ENCODE measurements around the gene EPHA1.

EPHA1 gene

DNA sequence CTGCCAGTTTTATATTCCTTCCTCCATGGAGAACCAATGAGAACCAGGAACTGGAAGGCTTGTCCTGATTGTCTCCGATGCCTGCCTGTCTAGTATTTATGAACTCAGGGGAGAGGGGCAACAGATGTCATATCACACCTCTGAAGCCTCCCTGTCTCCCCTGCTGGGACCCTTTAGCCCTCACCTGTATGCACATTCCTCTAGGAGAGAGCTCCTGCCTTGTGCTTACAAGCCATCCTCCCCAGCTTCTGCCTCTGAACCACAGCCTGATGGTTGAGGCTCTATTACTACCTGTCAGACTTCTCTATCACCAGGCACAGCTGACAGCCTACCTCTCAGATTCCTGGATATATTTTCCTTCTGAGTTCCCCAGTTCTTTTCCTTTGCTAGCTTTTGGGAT is 40.3 kb downstream of the EPHA1 start:
- DNase-seq, result no peak

DNA sequence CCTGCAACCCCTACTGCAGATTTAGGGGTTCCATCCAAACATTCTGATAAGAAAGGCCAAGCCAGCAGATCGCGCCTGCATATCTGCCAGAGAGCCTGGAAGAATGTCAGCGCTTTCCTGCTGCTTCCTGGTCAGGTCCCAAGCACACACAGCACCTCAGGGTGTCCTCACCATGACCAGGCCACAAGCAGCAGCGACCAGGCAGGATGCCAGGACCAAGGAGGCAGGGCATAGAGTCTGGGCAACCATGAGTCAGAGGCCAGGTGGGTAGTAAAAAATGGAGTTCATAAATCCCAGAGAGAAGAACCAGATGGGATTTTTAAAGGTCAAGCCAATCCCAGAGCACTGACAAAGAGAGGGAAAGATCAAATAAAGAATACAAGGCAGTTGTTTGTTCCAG is 40.7 kb downstream of the EPHA1 start:
- no peak for DNase-seq

GRCh38 chr7:143363016-143363937 is 45.4 kb downstream of the EPHA1 start:
- no peak for DNase-seq

DNA sequence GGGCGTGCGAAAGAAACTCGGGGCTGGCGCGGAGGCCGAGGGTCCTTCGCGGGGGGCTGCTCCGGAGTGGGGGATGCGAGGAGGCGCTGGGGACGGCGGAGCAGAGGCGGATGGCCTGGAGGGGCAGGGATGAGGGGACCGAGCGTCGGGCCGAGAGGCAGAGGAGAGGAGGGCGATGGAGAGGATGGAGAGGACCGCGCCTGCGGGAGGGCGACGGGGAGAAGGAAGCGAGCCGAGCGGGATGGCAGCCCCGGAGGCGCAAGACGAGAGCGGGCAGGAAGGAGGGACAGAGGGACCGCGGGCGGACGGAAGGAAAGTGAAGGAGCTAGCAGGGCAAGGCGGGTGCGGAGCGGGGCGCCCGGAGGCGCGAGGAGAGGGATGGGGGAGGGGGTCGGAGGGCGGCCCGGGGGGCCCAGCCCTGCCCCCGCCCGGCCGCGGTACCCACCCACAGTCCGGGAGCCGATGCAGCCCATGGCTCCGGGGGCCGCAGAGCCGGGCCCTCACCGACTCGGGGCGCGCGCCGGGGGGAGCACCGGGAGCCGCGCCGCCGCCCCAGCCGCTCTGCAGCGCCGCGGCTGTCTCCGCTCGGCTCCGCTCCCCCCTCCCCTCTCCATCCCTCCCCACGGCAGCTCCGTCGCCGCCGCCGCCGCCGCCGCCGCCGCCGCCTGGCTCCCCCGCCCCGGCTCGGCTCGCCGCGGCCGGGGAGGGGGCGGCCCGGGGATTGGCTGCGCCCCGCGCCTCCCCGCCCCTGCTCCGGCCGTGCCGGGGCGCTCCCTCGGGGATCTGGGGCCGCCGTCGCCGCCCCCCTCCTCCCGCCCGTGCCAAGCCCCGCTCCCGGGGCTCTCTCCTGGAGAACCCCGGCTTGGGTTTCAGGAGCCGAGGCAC is 46.3 kb downstream of the EPHA1 start, which contains the start of gene FAM131B:
TSS of gene FAM131B (minus strand) at position 583 of the 885 bp plus-strand sequence. CDS start at position 473, 110 bp downstream.
- DNase-seq, result peak in 1 of 2 experiments; percentile 39

- peak in 1 of 2 experiments; percentile 47 for DNase-seq
Measured at GRCh38 chr7:143361552-143362130, 47.0 kb downstream of the EPHA1 start.

GRCh38 chr7:143360788-143361551 is 47.7 kb downstream of the EPHA1 start:
- DNase-seq, result peak in 1 of 2 experiments; percentile 15

DNA sequence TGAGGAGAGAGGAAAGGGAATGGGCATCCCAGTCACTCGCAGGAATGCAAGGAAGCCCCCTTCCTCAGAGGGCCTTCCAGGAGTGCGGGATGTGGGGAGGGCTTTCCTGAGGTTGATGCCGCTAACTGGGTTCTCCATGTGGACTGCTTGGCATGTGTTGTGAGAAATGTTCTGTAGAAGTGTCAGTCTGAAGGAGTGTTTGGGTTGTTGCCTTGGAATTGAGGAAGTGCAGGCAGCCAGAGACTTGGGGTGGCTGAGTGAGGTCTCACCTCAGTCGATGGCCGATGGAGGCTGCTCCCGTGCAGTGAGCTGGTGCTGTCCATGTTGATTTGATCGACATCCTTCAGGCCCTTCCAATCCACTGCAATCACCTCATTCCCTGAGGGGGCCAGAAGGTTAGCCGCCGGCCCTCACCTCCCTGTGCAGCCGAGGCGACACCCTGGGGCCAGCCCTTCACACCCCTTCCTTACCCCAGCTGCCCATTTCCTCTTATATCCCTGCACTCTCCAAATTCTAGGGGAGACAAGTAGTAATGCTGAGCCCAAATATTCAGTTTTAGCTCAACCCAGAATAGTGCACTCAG is 48.8 kb downstream of the EPHA1 start:
- DNase-seq, result no peak

GRCh38 chr7:143358626-143359025 is 50.0 kb downstream of the EPHA1 start:
- DNase-seq, result no peak

DNA sequence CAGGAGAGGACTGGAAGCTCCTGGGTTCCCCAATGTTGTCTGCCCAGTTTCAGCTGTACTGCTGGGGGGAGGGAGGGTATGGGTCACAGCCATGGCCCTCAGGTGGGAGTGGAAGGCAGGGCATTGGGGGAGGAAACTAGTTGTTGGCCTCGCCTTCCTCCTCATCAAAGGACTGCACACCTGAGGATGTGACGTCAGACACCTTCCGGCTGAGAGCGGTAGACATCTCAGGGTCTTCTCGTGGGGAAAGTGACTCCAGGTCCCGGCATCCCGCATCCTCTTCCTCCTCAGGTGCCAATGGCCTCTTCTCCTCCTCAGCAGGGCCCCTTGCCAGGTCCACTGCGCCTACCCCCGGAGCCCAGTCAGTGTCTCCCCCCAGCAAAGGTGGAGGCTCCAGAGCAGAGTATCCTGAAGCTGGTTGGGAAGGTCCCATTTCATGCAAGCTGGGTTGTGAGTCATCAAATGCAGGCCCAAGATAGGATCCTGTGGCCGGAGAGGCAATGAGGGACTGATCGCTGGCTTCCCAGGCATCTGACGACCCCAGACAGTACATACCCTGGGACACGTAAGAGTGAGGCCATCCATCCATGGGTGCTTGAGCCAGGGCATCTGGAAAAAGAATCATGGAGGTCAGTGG is 52.1 kb downstream of the EPHA1 start:
- no peak for DNase-seq

GRCh38 chr7:143355450-143356385 is 52.9 kb downstream of the EPHA1 start:
- DNase-seq, result no peak

GRCh38 chr7:143354965-143355364 is 53.7 kb downstream of the EPHA1 start:
- no peak for DNase-seq

- DNase-seq, result no peak
Measured at GRCh38 chr7:143354376-143354775, 54.3 kb downstream of the EPHA1 start.

DNA sequence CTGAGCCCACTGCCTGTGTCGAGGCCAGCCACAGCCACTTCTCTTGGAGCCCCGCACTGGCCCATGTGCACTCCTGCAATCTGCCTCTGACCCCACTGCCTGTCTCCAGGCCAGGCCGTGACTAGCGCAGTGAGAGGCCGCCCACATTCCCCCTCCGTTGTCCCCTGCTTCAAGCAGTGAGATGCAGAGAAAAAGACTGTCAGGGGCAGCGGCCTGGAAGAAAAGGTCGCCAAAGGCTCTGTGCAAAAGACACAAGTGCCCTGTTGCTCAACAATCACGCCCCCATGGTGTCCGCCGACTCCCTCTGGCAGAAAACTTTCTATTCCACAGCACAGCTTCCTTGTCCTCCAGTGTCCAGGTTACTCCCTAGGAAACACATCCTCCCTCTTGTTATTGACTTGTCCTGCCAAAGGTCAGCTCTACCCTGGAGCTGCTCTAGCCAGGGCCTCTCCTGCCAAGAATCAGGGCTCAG is 56.1 kb downstream of the EPHA1 start:
- DNase-seq, result no peak

- DNase-seq, result no peak
Measured at GRCh38 chr7:143351574-143351973, 57.1 kb downstream of the EPHA1 start.

- no peak for DNase-seq
Measured at GRCh38 chr7:143351060-143351459, 57.6 kb downstream of the EPHA1 start.

GRCh38 chr7:143347950-143348349 is 60.7 kb downstream of the EPHA1 start:
- DNase-seq, result no peak

GRCh38 chr7:143346018-143346417 is 62.6 kb downstream of the EPHA1 start:
- DNase-seq, result no peak

- DNase-seq, result peak; percentile 46 to 82
Measured at GRCh38 chr7:143345428-143345900, 63.2 kb downstream of the EPHA1 start.

GRCh38 chr7:143343596-143343995 is 65.1 kb downstream of the EPHA1 start:
- no peak for DNase-seq

DNA sequence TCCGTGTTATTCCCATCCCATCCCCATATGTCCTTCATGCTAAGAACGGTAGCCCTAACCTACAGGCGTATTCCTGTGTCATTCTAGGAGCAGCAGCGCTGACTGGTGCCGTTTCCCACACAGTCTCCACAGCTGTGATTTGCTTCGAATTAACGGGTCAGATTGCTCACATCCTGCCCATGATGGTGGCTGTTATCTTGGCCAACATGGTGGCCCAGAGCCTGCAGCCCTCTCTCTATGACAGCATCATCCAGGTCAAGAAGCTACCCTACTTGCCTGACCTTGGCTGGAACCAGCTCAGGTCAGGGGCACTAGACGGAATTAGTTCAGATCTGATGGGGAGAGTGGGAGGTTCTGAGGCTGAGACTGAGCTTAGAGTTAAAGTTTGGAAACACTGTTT is 66.8 kb downstream of the EPHA1 start:
- no peak for DNase-seq
